Gastrocnemius medialis (tissue), 4 donors: ENCODE results near the gene EIF5. TPM values are rescaled to one million over a fixed set of nuclear protein-coding genes. Genes with fewer than 3 reads are reported as not detected.

ENCODE experiments used
- ATAC-seq, 2 donors: fragments of 150-250 bp; one replicate each; pipeline ENCODE4 v1.9.1; 2016
- DNase-seq, 2 donors: peaks; one replicate each; pipeline ENCODE4 v3.0.0-alpha.2; 2019
- H3K27ac ChIP-seq, 4 donors: fragments of 200-600 bp; sonication (generic); 1 replicate in 1 of 4; 2 replicates in 3 of 4; pipeline ENCODE4 v1.5.1; 2016 to 2018; ENCODE audit warnings: mild to moderate bottlenecking in 2 of 4, moderate library complexity in 1 of 4
- H3K27me3 ChIP-seq, 3 donors: fragments of 200-600 bp; sonication (generic) in 2 of 3; 1 replicate in 1 of 3; 2 replicates in 2 of 3; pipeline versions ENCODE4 v1.5.1 to v1.6.0; 2016 to 2019; ENCODE audit warnings: mild to moderate bottlenecking in 1 of 3, moderate library complexity in 1 of 3
- H3K36me3 ChIP-seq, 2 donors: fragments of 200-600 bp; sonication (generic) in 1 of 2; one replicate each; pipeline ENCODE4 v1.5.1; 2017 to 2018
- H3K4me1 ChIP-seq, 2 donors: fragments of 200-600 bp; sonication (generic) in 1 of 2; one replicate each; pipeline ENCODE4 v1.5.1; 2016 to 2017; ENCODE audit warnings: mild to moderate bottlenecking in 2 of 2
- H3K4me3 ChIP-seq, 4 donors: fragments of 200-600 bp; sonication (generic) in 3 of 4; 1 replicate in 1 of 4; 2 replicates in 3 of 4; pipeline ENCODE4 v1.5.1; 2016 to 2019; ENCODE audit warnings: mild to moderate bottlenecking in 2 of 4
- H3K9me3 ChIP-seq, 3 donors: fragments of 200-600 bp; sonication (generic) in 2 of 3; 1 replicate in 1 of 3; 2 replicates in 2 of 3; pipeline ENCODE4 v1.5.1; 2016 to 2019
- CTCF ChIP-seq, 5 experiments: fragments of 450-650 bp in 3 of 5; fragments of 200-600 bp in 2 of 5; sonication (generic) in 2 of 5; IDR thresholded peaks in 4 of 5; conservative IDR thresholded peaks in 1 of 5; 1 replicate in 4 of 5; 2 replicates in 1 of 5; pipeline ENCODE4 v1.5.1; 2016 to 2019; ENCODE audit warnings: antibody characterized with exemption in 5 of 5, mild to moderate bottlenecking in 3 of 5, moderate library complexity in 3 of 5
- POLR2A ChIP-seq, 2 donors: fragments of 450-650 bp; IDR thresholded peaks; one replicate each; pipeline ENCODE4 v1.6.1; 2017; ENCODE audit warnings: antibody characterized with exemption in 2 of 2, mild to moderate bottlenecking in 2 of 2, moderate library complexity in 2 of 2
- in situ Hi-C, 4 donors: fragments of 200-750 bp; cut with MboI; loops; one replicate each; pipeline versions ENCODE4 v1.15.0 to v1.8.0; 2017; ENCODE audit warnings: low sequenced_read_pairs in 4 of 4
- intact Hi-C: fragments of 100-400 bp; cut with DNase I; formaldehyde crosslinking; loops from one replicate; pipeline ENCODE4 v1.15.1; 2023; ENCODE audit warnings: low total_unique reads
- total RNA-seq, 4 donors: library from RNA; depleted of rRNA; stranded (reverse); fragments of >200 nt; gene quantifications; one replicate each; pipeline versions ENCODE4 v1.1.0 to v1.2.3, GENCODE V29; 2016

EIF5 gene
- 100 to 1,000 TPM; 313 to 538 (median 374) TPM for total RNA-seq

DNA sequence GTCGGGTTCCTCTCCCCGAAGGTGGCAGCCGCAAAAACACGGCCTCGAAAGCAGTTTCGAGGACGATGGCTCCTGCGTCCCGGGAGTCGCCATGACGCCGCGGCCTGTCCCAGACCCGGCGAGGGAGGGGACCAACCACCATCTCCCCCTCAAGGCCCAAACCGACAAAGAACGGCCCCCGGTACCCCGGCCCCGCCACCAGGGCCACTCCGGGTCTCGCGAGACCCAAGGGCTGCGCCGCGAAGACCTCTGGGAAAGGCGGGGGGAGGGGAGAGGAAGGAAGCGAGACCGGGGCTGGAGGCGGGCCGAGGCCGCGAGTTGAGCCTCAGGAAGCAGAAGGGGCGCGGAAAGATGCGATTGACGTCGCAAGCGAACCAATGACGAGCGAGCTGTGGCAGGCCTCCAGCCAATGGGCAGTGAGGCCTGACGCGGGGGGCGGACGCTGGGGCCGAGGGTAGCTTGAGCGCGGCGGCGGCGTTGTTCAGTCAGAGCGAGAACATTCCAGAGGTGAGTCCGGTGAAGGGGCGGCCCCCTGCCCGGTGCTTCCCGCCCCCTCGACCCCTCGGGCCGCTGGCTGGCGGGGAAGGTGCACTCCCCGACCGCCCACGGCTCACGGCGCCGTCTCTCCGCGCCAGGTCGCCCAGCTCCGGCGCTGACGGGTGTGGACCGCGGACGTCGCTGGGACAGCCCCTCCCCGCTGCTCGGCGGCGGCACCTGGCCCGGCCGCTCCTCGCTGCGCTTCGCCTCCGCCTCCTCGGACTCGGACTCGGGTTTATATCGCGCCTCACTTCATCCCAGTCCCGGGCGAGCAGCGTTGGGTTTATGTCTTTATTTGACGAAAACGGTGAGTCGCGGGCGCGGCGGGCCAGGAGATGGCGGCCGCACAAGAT is at the start of gene EIF5:
EIF5 (plus strand) TSS at position 484 of the 890 bp plus-strand sequence. CDS start 1,624 bp downstream, outside the sequence.
- TF ChIP-seq POLR2A (IDR thresholded peaks at IDR 0.05) (peak; percentile 98 to 100), CTCF (IDR thresholded peaks at IDR 0.05 in 4 of 5, conservative IDR thresholded peaks at IDR 0.05 in 1 of 5) (peak; percentile 26 to 72 (median 59))
- intact Hi-C loops, result loop anchor here (2.0 to 5.0 kb wide), 3 partner anchors 19 to 1017 kb away; partner anchors contain the start of gene ZNF839
- Histone ChIP-seq H3K9me3 (no peaks in the 10 kb centered on the region), H3K27me3 (no peaks in the 10 kb centered on the region), H3K4me1 (peaks cover 25 to 35% of the 10 kb centered on the region in 2 donors), H3K36me3 (peaks cover 4 to 35% of the 10 kb centered on the region in 2 donors), H3K27ac (peak within 1 kb of the TSS; percentile 92 to 100 (median 98)), H3K4me3 (peak within 1 kb of the TSS; percentile 80 to 100 (median 86))
- DNase-seq, result peak; percentile 99
- peak; percentile 90 to 91 for ATAC-seq
- in situ Hi-C loops, result loop anchor here in 1 of 4 donors (10.0 kb wide), 1 partner anchor 61 kb away; no protein-coding TSS in a partner anchor

GRCh38 chr14:103284574-103285467 is 49.2 kb upstream of the EIF5 start:
- Histone ChIP-seq H3K4me1 (peaks cover 20 to 23% of the 10 kb centered on the region in 2 donors), H3K36me3 (no peaks in the 10 kb centered on the region), H3K9me3 (no peaks in the 10 kb centered on the region), H3K27ac (no peak overlapping the region), H3K4me3 (no peak overlapping the region), H3K27me3 (peaks cover 0 to 2% (median 0%) of the 10 kb centered on the region in 3 donors)
- DNase-seq (no peak), ATAC-seq (no peak)
- intact Hi-C loops, result no loop called here
- in situ Hi-C loops, result loop anchor here (5.0 to 25.0 kb wide), 5 partner anchors 90 to 198 kb away; partner anchors contain the start of genes EXOC3L4 (in 1 of the 4) and LBHD2 (in 1 of the 4)
- TF ChIP-seq CTCF (IDR thresholded peaks at IDR 0.05 in 4 of 5, conservative IDR thresholded peaks at IDR 0.05 in 1 of 5) (no peak), POLR2A (IDR thresholded peaks at IDR 0.05) (no peak)

DNA sequence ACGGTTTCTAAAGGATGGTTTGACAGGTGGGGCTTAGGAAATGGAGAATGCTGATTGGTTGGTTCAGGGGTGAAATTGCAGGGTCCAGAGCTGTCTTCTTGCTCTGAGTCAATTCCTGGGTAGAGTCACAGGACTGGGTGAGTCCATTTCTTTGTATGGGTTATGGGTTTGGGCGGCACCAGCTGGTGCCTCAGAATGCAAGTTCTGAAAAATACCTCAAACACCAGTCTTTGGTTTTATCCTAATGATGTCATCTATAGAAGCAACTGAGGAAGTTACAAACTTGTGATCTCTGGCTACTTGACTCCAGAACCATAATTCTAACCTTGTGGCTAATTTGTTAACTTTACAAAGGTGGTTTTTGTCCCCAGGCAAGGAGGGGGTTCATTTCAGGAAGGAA is 47.6 kb upstream of the EIF5 start:
- Histone ChIP-seq H3K9me3 (no peaks in the 10 kb centered on the region), H3K27me3 (peaks cover 0 to 2% (median 0%) of the 10 kb centered on the region in 3 donors), H3K4me3 (no peak overlapping the region), H3K36me3 (no peaks in the 10 kb centered on the region), H3K27ac (no peak overlapping the region), H3K4me1 (peaks cover 4 to 6% of the 10 kb centered on the region in 2 donors)
- DNase-seq (no peak), ATAC-seq (no peak)
- TF ChIP-seq POLR2A (IDR thresholded peaks at IDR 0.05), result no peak
- no peak for TF ChIP-seq CTCF (IDR thresholded peaks at IDR 0.05 in 4 of 5, conservative IDR thresholded peaks at IDR 0.05 in 1 of 5)
- in situ Hi-C loops, result loop anchor here (5.0 to 25.0 kb wide), 5 partner anchors 92 to 199 kb away; partner anchors contain the start of genes EXOC3L4 (in 1 of the 4) and LBHD2 (in 1 of the 4)
- intact Hi-C loops, result no loop called here
